ENCODE results near the gene FYN. TPM values are rescaled to one million over a fixed set of nuclear protein-coding genes. Genes with fewer than 3 reads are reported as not detected.

The FYN gene
- total RNA-seq, 1 donor from 2014 or later = 474 TPM

DNA sequence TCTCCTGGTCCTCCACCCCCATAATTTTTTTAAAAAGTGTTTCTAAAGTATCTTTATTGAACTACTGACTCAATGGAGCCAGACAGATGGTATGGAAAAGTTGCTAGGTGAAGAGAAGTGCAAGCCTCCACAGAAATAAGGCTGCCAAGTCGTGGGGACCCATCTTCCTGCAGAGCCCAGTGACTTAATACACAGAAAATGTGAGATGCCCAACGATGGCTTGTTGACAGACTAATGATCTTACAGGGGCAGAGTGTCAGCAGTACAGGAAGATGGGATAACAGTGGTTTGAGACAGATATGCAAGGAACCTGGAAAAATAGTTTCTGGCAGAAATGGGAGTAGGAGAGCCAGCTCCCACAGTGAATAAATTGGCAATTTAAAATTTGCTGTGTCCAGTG, 43.3 kb downstream of the FYN start:
- Mint-ChIP-seq H3K4me3 (ENCODE audit: unreplicated experiment) (no peak overlapping the region), H3K4me1 (ENCODE audit: unreplicated experiment) (peaks cover 38% of the 10 kb centered on the region), H3K36me3 (ENCODE audit: low read depth, unreplicated experiment) (peaks cover 33% of the 10 kb centered on the region), H3K27me3 (ENCODE audit: unreplicated experiment) (peaks cover 5% of the 10 kb centered on the region), H3K27ac (ENCODE audit: unreplicated experiment) (no peak overlapping the region), H3K9me3 (ENCODE audit: unreplicated experiment) (no peaks in the 10 kb centered on the region)
- DNase-seq (ENCODE audit: low spot score) = no peak
- TF ChIP-seq, protein P1, sequence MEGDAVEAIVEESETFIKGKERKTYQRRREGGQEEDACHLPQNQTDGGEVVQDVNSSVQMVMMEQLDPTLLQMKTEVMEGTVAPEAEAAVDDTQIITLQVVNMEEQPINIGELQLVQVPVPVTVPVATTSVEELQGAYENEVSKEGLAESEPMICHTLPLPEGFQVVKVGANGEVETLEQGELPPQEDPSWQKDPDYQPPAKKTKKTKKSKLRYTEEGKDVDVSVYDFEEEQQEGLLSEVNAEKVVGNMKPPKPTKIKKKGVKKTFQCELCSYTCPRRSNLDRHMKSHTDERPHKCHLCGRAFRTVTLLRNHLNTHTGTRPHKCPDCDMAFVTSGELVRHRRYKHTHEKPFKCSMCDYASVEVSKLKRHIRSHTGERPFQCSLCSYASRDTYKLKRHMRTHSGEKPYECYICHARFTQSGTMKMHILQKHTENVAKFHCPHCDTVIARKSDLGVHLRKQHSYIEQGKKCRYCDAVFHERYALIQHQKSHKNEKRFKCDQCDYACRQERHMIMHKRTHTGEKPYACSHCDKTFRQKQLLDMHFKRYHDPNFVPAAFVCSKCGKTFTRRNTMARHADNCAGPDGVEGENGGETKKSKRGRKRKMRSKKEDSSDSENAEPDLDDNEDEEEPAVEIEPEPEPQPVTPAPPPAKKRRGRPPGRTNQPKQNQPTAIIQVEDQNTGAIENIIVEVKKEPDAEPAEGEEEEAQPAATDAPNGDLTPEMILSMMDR (IDR thresholded peaks at IDR 0.05; ENCODE audit: unreplicated experiment) = no peak

DNA sequence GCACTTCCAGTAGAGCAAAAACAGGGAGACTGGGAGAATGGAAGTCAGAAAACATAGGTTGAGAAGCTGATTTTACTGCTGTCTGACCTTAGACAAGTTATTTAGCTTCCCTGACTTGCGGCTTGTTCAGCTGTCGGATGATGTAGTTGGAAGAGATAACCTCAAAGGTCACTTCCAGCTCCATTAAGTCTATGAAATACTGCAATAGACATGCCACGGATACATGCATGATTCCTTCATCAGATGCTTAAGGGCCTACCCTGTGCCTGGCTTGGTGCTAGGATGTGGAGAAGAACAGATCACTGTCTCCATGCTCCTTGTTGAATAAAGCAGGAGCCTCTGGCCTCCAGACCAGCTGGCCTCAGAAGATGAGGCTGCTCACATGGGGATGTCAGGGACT, 43.7 kb downstream of the FYN start:
- Mint-ChIP-seq H3K27me3 (ENCODE audit: unreplicated experiment) (peaks cover 3% of the 10 kb centered on the region), H3K4me1 (ENCODE audit: unreplicated experiment) (peaks cover 38% of the 10 kb centered on the region), H3K9me3 (ENCODE audit: unreplicated experiment) (no peaks in the 10 kb centered on the region), H3K36me3 (ENCODE audit: low read depth, unreplicated experiment) (peaks cover 29% of the 10 kb centered on the region), H3K4me3 (ENCODE audit: unreplicated experiment) (no peak overlapping the region), H3K27ac (ENCODE audit: unreplicated experiment) (no peak overlapping the region)
- DNase-seq (ENCODE audit: low spot score) = no peak
- TF ChIP-seq, protein P1 (IDR thresholded peaks at IDR 0.05; ENCODE audit: unreplicated experiment) = no peak

DNA sequence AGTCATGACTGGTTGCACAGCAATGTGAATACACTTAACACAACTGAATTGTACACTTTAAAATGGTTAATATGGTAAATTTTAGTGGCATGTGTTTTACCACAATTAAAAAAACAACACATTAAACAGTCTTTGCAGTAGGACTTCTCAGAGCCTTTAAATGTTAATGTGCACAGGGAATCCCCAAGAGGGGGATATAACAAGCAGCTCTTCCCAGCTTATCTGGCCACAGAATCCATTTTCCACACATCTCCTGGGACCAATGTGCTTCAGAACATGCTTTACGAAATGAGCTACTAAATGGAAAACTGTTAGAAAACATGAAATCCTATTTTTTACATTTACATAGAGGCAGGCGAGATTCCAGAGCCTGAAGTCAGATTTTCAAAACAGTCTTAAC, 44.4 kb downstream of the FYN start:
- peaks cover 21% of the 10 kb centered on the region for H3K36me3 Mint-ChIP-seq (ENCODE audit: low read depth, unreplicated experiment)

DNA sequence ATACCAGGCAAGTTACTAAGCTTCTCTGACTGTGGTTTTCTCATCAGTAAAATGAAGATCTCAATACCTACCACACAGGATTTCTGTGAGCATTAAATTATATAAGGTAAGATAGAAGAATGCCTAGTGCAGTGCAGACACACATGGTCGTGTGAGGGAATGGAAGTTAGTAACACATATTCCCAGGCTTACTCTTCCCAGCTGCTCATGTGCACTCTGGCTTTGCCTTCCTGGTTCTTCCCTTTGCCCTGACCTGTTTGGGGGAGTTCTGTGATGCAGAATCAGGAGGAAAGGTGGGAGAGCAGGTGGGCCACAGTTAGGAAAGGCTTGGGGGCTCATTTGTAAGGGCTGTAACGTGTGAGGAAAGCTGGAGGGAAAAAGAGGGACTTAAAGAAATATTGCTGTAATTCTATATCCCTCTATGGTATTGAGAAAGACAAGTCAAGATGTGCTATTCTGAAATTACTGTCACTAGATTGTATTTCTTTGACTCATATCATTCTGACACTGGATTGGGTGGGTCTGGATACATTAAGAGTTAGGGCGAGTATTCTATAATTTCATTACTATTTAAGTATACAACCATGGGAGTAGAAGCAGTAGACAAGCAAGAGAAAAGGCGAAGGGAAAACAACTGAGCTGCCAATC, 47.7 kb downstream of the FYN start:
- TF ChIP-seq, protein P1 (IDR thresholded peaks at IDR 0.05; ENCODE audit: unreplicated experiment) = no peak
- Mint-ChIP-seq H3K4me3 (ENCODE audit: unreplicated experiment) (peak overlapping the region; percentile 11), H3K27ac (ENCODE audit: unreplicated experiment) (peak overlapping the region; percentile 34), H3K27me3 (ENCODE audit: unreplicated experiment) (peaks cover 3% of the 10 kb centered on the region), H3K4me1 (ENCODE audit: unreplicated experiment) (peaks cover 40% of the 10 kb centered on the region), H3K9me3 (ENCODE audit: unreplicated experiment) (no peaks in the 10 kb centered on the region), H3K36me3 (ENCODE audit: low read depth, unreplicated experiment) (peaks cover 18% of the 10 kb centered on the region)
- DNase-seq (ENCODE audit: low spot score) = no peak

More for the DNA sequence above, 44.4 kb downstream of the FYN start:
- Mint-ChIP-seq H3K4me1 (ENCODE audit: unreplicated experiment) (peaks cover 40% of the 10 kb centered on the region), H3K4me3 (ENCODE audit: unreplicated experiment) (no peak overlapping the region), H3K27ac (ENCODE audit: unreplicated experiment) (no peak overlapping the region), H3K27me3 (ENCODE audit: unreplicated experiment) (peaks cover 3% of the 10 kb centered on the region), H3K9me3 (ENCODE audit: unreplicated experiment) (no peaks in the 10 kb centered on the region)
- TF ChIP-seq, protein P1 (IDR thresholded peaks at IDR 0.05; ENCODE audit: unreplicated experiment) = no peak
- no peak for DNase-seq (ENCODE audit: low spot score)

DNA sequence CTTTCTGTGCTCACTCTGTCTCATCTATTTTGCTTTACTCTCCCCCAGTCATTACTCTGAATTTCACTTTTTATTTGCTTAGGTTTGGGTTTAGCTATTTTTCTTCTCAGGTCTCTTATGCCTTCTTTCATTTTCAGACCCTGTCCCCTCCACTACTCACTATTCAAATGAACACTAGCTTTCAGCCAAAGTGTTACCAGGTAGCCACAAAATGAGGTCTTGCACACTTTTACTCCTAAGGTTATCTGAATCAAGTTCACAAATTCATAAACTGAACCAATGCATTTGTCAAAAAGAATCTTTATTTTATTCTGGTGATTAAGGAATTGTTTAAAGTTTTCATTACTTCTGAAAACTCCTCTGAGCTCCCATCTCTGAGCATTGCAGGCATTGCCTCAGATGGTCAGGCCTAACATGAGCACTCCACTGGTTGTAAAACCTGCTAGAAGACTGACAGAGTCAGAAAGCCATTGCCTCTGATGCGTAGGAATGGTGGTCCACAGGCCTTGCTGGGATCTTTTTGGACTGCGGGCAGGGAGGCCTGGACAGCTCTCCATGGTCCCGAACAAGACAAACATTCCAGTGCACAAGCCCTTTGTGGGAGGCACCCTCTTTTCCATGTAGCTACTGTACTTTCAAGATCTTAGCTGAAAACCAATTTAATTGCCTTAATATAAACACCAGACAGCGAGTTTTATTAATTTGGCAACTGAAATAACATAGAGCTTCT, 48.5 kb downstream of the FYN start:
- Mint-ChIP-seq H3K4me3 (ENCODE audit: unreplicated experiment) (no peak overlapping the region), H3K36me3 (ENCODE audit: low read depth, unreplicated experiment) (peaks cover 12% of the 10 kb centered on the region), H3K27ac (ENCODE audit: unreplicated experiment) (no peak overlapping the region), H3K27me3 (ENCODE audit: unreplicated experiment) (peaks cover 3% of the 10 kb centered on the region), H3K9me3 (ENCODE audit: unreplicated experiment) (no peaks in the 10 kb centered on the region), H3K4me1 (ENCODE audit: unreplicated experiment) (peaks cover 32% of the 10 kb centered on the region)
- no peak for DNase-seq (ENCODE audit: low spot score)
- TF ChIP-seq, protein P1 (IDR thresholded peaks at IDR 0.05; ENCODE audit: unreplicated experiment) = no peak
